ENCODE results near the gene CRNN.

CRNN gene

GRCh38 chr1:152359906-152360305 is 54.2 kb downstream of the CRNN start, which contains the start of gene FLG2:
TSS of gene FLG2 (minus strand) at chr1:152360006. CDS start at chr1:152358884, 1,122 bp downstream.
- H3K4me3 ChIP-seq, result no peak within 1 kb of the TSS
- H3K27ac ChIP-seq, result no peak within 1 kb of the TSS
